GM12801 (cell line): ENCODE data around the gene CMTM3.

Experiments
- CTCF ChIP-seq: IDR thresholded peaks from one replicate; pipeline ENCODE4 v1.5.1; 2011; ENCODE audit warnings: control low read depth; ENCODE audit not compliant: insufficient read length; ENCODE audit errors: extremely low read depth

CMTM3 gene

GRCh38 chr16:66575060-66575459 is 29.4 kb upstream of the CMTM3 start:
- TF ChIP-seq CTCF: no peak

- TF ChIP-seq CTCF: no peak
These were observed 28.2 kb upstream of the CMTM3 start for GRCh38 chr16:66576296-66576695.

- TF ChIP-seq CTCF: no peak
These were observed 25.6 kb upstream of the CMTM3 start, which contains the start of gene CMTM2 for GRCh38 chr16:66578651-66579531. CMTM2 (plus strand) TSS chr16:66579463; CDS start chr16:66579608, 145 bp downstream.

GRCh38 chr16:66580605-66581209 is 23.8 kb upstream of the CMTM3 start:
- TF ChIP-seq CTCF: no peak

GRCh38 chr16:66581246-66581952 is 23.1 kb upstream of the CMTM3 start:
- TF ChIP-seq CTCF: no peak

GRCh38 chr16:66585481-66586239 is 18.8 kb upstream of the CMTM3 start:
- TF ChIP-seq CTCF: no peak
